NCI-H1930 (cell line): Measurements from ENCODE around the gene ZNF423.

Experiments
- DNase-seq, 2 experiments: peaks; one replicate each; lab custom pipeline; 2025; lab: John Stamatoyannopoulos, UW

The ZNF423 gene

DNA sequence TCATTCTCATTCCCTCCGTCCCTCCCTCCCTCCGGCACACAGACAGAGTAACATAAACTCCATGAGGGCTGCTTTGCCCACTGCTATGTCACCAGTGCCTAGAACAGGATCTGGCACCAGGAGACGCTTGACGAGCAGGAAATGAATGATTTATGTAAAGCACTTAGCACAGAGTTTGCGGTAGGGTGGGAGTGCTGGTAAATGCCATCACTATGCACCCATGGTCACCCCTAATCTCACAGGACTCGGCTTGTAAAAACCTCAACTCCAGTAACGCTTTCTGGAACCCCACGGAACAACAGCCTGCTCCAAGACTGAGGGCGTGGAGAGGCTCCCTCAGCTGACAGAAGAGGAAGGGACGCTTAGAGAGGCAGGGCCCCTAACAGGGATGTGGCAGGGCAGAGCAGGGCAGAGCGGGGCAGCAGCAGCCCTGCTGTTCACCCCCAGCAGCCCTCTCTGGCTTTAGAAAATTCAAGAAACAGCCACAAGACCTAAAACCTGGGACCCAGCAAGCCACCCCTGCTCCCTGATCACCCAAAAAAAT is 325.4 kb downstream of the ZNF423 start:
- no peak for DNase-seq

- DNase-seq: no peak
Measured at GRCh38 chr16:49529411-49530045, 326.4 kb downstream of the ZNF423 start.

DNA sequence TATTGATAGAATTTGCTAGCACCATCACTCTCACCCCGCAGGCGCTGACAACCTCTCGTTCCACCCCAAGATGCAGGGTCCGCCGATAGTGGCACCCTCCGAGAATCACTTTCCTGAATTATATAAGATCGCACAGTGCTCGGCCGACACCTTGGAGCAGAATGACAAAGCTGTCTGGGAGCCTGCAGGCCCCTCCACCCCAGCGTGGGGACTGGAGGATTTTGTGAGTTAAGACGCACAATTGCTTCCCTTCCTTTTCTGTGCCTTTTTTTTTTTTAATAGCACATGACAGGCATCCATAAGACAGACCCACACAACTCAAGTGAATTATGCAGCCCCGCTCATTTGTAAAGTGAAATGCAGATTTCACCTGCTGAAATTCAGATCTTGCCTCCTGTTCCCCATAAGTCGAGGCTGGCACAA is 327.0 kb downstream of the ZNF423 start:
- DNase-seq: no peak

DNA sequence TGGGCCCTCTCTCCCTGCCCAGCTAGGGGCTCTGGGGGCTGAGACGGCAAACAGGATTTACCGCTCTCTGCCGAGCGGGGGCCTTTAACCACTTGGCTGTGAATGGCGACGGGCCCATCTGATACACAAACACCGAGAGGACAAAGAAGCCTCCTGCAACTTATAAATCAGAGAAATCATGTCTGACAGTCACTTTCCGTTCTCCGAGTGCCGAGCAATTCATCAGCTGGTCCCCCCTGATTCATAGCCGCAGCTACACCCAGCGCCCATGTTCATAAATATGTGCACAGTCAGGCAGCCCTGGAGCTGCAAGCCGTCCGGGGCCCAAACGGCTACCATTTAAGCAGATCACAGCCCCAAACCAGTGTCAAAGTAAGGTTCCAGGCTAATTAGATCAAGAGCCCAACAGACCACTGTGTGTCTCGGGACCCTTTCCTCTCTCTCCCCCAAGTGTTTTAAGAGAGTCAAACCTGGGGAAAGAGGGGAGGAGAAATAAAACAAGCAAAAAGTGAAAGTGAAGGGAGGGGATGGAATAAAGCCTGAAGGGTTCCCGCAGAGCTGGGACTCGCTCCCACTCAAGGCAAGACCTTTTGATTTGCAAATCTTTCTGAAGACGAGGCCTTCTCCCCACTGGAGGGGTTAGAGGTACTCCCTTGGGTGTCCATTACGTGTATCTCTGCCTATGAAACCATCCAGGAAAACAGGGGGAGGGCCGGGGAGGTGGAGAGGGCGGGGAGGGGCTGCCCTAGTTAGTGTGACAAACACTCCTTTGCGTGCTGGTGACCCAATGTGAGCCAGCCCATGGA is 327.6 kb downstream of the ZNF423 start:
- no peak for DNase-seq

- DNase-seq: no peak
Measured at GRCh38 chr16:49527611-49528010, 328.3 kb downstream of the ZNF423 start.

- no peak for DNase-seq
Measured at GRCh38 chr16:49526860-49527365, 329.0 kb downstream of the ZNF423 start.

DNA sequence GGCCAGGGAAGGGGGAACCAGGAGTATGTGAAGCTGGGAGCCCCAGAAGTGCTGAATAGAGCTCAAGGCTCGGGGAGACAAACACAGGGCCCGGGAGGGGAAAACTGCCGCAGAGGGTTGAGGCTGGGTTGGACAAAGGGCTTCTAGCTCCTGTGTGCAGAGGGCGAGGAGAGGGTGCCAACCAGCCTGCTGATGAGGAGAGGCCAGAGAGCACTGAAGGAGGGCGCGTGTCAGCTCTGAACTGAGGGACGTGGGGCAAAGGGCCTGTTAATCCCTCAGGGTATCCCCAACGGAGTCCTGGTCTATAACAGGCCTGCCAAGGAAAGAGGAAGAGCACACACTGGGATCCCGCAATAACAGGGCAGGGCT is 331.0 kb downstream of the ZNF423 start:
- DNase-seq: no peak

DNA sequence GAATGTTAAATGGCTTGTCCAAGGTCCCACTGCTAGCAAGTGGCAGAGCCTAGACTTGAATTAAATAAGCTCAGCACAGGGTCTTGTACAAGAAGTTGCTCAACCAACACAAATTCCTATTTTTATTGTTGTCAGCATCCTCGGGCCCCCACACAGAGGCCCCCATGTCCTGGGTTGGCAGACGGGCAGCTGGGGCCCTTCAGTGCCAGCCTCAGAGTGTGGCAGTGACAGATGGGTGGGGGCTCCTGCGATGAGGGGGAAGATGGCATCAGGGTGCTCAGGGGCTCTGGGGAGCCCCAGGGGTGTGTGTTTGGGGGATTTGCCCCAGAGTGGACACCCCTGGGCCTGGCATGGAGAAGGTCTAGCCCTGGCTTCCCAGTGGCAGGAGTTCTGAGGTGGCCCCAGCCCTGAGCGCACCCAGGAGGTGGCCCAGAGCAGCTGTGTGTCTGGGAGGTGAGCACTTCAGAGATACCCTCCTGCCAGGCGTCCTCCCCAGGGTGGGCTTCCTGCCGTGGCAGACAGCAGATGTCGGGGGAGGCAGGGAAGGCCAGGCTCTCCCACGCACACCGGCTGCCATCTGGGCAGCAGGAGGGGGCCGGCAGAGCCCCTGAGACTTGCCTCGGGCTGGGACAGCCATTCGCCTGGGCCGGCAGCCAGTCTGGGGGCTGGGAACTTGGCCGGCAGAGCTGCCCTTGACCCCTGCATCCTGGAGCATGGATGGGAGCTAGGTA is 331.5 kb downstream of the ZNF423 start:
- DNase-seq: no peak

DNA sequence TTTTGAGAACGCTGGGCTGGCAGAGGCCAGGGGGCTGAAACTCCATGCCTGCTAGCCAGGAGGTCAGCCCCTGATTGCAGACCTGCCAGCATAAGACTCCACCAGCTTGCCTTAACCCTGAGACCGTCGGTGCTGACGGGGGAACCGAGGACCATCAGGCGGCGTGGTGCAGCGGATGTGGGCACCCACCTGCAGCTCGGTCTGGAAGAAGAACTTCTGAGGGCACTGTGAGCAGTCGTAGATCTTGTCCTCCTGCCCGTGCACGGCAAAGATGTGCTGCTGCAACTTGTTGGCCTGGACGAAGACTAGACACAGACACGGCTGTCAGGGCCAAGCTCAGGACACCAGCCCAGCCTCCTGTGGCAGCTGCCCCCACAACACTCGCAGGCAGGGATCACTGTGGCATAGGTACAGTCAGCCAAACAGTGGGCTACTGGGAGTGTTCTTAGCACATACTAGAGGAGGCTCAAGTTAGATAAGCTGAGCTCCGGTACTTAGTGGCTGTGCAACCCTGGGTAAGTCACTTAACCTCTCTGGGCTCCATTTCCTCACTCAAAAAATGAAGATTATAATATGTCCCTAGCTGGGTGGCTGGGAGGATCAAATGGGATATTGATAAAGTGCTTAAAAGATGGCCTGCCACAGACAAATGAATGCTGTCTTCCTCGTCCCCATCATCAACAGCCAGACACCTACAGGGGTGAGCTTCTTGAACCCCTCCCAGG is 332.3 kb downstream of the ZNF423 start:
- no peak for DNase-seq

GRCh38 chr16:49521734-49522325 is 334.1 kb downstream of the ZNF423 start:
- DNase-seq: no peak

GRCh38 chr16:49520492-49521038 is 335.3 kb downstream of the ZNF423 start:
- DNase-seq: no peak

DNA sequence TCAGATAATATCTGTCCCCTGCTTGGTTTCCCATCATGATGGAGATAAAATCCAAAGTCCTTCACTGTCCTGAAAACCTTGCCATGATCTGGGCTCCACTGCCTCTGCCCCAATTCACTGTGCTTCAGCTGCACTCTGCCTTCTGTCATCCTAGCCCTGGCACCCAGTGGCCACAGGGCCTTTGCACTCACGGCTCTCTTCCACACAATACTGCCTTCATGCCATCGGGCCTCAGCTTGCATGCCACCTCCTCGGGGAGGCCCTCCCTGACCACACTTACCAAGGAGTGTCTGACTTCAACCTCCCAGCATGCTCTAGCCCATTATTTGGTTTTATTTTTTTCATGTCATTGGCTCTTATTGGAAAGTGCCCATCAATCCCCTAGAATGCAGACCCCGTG is 336.2 kb downstream of the ZNF423 start:
- no peak for DNase-seq

GRCh38 chr16:49519008-49519656 is 336.8 kb downstream of the ZNF423 start:
- no peak for DNase-seq

GRCh38 chr16:49516382-49517036 is 339.4 kb downstream of the ZNF423 start:
- no peak for DNase-seq

DNA sequence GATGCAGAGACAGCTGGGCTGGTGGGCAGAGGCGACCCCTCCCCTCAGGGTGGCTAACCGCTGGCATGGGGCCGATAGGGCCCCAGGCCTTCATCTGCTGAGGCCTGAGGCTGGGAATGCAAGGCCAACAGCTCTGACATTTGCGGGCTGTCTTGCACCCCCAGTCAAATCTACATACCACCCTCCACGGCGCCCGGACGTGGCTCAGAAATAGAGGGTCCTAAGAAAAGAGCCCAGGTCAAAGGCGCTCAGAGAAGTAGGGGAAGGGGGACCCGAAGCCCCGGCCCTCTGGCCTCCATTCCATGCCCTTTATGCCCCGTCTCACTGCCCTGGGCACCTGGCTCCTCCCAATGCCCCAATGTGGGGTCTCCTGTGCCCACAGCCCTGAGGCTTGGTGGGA is 340.1 kb downstream of the ZNF423 start:
- DNase-seq: no peak

DNA sequence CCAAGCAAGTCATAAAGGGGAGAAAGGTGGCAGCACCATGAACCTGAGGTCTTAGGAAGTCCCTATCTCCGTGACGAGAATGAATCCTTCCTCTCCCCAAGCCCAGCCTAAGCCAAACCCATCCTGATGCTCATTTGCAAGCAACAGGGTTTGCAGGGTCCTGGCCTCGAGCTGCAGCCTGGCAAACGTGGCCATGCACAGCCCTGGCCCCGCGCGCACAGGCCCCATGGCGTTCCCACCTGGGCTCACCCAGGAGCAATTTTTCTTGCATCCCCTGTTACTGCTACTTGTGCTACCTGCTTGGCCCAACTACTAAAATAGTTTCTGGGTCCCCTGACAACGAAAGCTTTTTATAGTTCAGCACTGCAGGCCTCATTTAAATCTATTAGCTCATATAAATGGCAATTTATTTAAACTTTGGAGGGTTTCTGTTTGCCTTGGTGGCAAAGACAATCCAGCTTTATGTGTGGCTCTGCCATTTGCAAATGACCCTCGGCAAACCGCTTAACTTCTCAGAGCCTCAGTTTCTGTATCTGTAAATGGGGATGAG is 340.8 kb downstream of the ZNF423 start:
- DNase-seq: no peak

DNA sequence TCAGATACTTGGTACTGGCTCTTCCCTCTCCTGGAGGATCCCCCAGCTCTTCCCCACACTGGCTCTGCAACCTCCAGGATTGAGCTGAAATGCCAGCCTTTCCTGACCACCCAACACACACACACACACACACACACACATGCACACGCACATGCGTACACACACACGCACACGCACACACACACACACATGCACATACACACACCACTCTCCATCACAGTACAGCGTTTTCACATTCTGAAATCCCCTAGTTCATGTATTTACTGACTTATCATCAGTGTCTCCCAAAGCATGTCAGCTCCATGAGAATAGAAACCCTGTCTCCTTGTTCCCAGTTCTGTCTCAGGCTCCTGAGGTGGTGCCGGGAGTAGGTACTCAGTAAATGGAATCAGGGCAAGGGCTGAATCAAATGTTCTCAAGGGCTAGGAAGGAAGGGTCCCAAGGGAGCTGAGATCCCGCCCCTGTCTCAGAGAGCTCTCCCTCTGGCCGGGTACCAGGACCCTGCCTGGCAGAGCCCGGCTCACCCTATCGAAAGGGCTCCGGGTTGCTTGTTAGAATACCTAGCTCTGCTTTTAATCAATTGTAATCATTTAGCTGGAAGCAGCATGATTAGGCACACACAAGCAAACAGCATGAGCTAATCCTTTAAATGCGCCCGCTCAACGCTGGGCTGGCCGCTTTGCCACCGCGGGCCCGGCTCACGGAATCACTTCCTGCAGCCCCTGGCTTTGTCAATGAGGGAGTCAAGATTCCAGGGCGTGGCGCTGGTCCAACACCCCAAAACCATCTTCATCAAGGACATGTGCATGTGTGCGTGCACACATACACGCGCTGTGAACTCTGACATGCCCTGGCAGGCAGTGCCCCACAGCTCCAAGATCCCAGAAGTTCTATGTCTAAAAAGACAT is 341.6 kb downstream of the ZNF423 start:
- no peak for DNase-seq

- DNase-seq: no peak
Measured at GRCh38 chr16:49513040-49513439, 342.9 kb downstream of the ZNF423 start.
